ENCODE data around the gene HAVCR2.

DNA sequence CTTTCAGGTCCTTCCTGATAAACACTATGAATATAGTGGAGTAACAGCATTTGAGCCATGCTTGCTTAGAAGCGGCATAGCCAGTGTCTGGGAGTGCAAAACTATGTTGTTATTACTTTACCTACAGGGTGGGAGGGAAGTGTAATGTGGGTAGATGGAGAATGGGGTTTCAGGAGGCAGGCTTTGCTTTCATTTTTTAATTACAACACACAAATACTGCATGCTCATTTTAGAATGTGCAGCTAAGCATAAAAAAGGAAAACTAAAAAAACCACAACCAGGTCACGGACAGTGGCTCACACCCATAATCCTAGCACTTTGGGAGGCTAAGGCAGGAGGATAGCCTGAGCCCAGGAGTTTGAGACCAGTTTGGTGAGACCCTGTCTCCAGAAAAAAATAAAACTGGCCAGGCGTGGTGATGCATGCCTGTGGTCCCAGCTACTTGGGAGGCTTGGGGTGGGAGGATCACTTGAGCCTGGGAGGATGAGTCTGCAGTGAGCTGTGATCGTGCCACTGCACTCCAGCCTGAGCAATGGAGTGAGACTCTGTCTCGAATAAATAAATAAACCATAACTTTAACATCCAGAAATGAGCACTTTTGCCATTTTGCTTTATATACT, 70.2 kb downstream of the HAVCR2 start:
- TF ChIP-seq, protein P1, sequence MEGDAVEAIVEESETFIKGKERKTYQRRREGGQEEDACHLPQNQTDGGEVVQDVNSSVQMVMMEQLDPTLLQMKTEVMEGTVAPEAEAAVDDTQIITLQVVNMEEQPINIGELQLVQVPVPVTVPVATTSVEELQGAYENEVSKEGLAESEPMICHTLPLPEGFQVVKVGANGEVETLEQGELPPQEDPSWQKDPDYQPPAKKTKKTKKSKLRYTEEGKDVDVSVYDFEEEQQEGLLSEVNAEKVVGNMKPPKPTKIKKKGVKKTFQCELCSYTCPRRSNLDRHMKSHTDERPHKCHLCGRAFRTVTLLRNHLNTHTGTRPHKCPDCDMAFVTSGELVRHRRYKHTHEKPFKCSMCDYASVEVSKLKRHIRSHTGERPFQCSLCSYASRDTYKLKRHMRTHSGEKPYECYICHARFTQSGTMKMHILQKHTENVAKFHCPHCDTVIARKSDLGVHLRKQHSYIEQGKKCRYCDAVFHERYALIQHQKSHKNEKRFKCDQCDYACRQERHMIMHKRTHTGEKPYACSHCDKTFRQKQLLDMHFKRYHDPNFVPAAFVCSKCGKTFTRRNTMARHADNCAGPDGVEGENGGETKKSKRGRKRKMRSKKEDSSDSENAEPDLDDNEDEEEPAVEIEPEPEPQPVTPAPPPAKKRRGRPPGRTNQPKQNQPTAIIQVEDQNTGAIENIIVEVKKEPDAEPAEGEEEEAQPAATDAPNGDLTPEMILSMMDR (IDR thresholded peaks at IDR 0.05) = no peak
- no peak for TF ChIP-seq POLR2A (IDR thresholded peaks at IDR 0.05)

Measured in thyroid gland (tissue), 4 donors.